ENCODE data around the gene SEMA4G. TPM values are rescaled to one million over a fixed set of nuclear protein-coding genes. Genes with fewer than 3 reads are reported as not detected.
"Not testable (repeated sequence)": the region's sequence is repeated elsewhere in the genome, so short reads cannot be mapped to it uniquely, and the experiment has no call there.

Gene SEMA4G
- total RNA-seq, 3 donors from 2014 or later, result 68.5 to 176 (median 91.9) TPM

DNA sequence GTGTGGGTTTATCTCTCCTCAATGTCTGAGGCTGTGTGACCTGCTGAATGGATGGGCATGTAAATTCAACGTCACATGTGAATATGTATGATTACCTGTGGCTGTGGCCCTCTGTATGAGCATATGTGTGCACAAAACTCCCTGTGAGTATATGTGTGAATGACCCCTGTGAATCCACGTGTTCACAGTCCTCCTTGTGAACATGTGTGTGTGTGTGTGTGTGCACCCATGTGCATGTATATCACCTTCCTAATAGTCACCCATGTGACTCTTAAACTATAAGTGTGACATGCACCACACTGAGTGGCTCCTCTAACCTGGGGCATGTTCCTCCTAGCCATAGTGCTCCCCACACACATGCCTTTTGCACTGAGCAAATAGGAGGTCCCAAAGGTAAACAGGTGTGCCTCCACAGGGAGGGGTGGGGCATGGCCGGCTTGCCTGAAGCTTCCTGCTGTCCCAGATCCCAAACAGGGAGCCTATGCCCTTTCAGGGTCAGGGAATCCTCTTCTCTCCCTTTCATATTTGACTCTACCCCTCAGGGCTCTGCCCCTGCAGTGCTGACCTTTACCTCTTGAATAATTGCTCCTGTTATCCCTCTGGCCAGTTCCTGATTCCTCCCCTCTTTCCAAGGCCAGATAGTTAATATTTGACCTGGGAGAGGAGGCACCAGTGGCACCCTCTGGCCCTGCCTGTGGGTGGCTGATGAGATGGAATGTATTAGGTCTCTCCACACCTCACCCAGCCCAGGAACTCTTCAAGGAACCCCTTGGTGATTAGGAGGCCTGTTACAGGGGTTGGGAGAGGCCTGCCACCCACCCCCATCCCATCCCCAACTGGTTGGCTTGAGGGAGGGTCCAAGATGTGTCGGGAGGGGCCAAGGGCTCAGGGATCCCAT, 1.9 kb downstream of the SEMA4G start:
- ATAC-seq (peak; percentile 74), DNase-seq (peak; percentile 77 to 81 (median 80))
- Histone ChIP-seq H3K9me3 (no peaks in the 10 kb centered on the region), H3K36me3 (ENCODE audit: low read depth) (no peaks in the 10 kb centered on the region), H3K4me1 (ENCODE audit: low read depth) (peaks cover 27% of the 10 kb centered on the region), H3K4me3 (no peak overlapping the region)
- intact Hi-C loops (cut with DNase I, micrococcal nuclease), result no loop called here
- TF ChIP-seq, protein P1, sequence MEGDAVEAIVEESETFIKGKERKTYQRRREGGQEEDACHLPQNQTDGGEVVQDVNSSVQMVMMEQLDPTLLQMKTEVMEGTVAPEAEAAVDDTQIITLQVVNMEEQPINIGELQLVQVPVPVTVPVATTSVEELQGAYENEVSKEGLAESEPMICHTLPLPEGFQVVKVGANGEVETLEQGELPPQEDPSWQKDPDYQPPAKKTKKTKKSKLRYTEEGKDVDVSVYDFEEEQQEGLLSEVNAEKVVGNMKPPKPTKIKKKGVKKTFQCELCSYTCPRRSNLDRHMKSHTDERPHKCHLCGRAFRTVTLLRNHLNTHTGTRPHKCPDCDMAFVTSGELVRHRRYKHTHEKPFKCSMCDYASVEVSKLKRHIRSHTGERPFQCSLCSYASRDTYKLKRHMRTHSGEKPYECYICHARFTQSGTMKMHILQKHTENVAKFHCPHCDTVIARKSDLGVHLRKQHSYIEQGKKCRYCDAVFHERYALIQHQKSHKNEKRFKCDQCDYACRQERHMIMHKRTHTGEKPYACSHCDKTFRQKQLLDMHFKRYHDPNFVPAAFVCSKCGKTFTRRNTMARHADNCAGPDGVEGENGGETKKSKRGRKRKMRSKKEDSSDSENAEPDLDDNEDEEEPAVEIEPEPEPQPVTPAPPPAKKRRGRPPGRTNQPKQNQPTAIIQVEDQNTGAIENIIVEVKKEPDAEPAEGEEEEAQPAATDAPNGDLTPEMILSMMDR (IDR thresholded peaks at IDR 0.05), result no peak

GRCh38 chr10:100972115-100972903, 3.0 kb downstream of the SEMA4G start:
- H3K9me3 ChIP-seq, result no peaks in the 10 kb centered on the region
- H3K4me1 ChIP-seq (ENCODE audit: low read depth), result peaks cover 19% of the 10 kb centered on the region
- H3K4me3 ChIP-seq, result no peak overlapping the region
- no peaks in the 10 kb centered on the region for H3K36me3 ChIP-seq (ENCODE audit: low read depth)
- intact Hi-C loops (cut with DNase I, micrococcal nuclease), result no loop called here
- TF ChIP-seq, protein P1 (IDR thresholded peaks at IDR 0.05), result no peak
- ATAC-seq (no peak), DNase-seq (no peak)

- ATAC-seq (no peak), DNase-seq (no peak)
- intact Hi-C loops (cut with DNase I, micrococcal nuclease), result no loop called here
- TF ChIP-seq, protein P1 (IDR thresholded peaks at IDR 0.05), result no peak
- Histone ChIP-seq H3K9me3 (no peaks in the 10 kb centered on the region), H3K36me3 (ENCODE audit: low read depth) (no peaks in the 10 kb centered on the region), H3K4me3 (no peak overlapping the region), H3K4me1 (ENCODE audit: low read depth) (peaks cover 16% of the 10 kb centered on the region)
These were observed 3.7 kb downstream of the SEMA4G start for GRCh38 chr10:100972904-100973535.

DNA sequence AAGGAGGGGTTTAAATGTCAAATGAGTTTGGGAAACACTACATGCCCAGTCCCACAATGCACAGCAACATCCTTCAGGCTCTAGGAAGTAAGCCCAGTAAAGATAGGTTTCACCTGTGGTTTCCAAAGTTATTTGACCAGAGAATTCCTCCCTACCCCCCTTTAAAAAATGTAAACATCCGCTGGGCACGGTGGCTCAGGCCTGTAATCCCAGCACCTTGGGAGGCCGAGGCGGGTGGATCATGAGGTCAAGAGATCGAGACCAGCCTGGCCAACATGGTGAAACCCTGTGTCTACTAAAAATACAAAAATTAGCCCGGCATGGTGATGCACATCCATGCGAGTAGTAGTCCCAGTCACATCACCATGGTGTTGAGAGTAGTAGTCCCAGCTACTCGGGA, 6.1 kb downstream of the SEMA4G start:
- ATAC-seq; DNase-seq; H3K4me1 ChIP-seq (ENCODE audit: low read depth); H3K4me3 ChIP-seq; H3K9me3 ChIP-seq; intact Hi-C loops (cut with DNase I, micrococcal nuclease); H3K36me3 ChIP-seq (ENCODE audit: low read depth): not testable (repeated sequence)

- intact Hi-C loops (cut with DNase I, micrococcal nuclease), result no loop called here
- DNase-seq (no peak), ATAC-seq (no peak)
- H3K4me3 ChIP-seq, result no peak overlapping the region
- peaks cover 7% of the 10 kb centered on the region for H3K36me3 ChIP-seq (ENCODE audit: low read depth)
- TF ChIP-seq, protein P1 (IDR thresholded peaks at IDR 0.05), result no peak
- peaks cover 5% of the 10 kb centered on the region for H3K4me1 ChIP-seq (ENCODE audit: low read depth)
- no peaks in the 10 kb centered on the region for H3K9me3 ChIP-seq
These were observed 7.6 kb downstream of the SEMA4G start for GRCh38 chr10:100976906-100977305.
